HepG2 (cell line): ENCODE measurements around the gene ERCC6L2. TPM values are rescaled to one million over a fixed set of nuclear protein-coding genes. Genes with fewer than 3 reads are reported as not detected.
A peak's percentile ranks its signal among the peaks of the same experiment; 100 is the strongest.

Experiments
- DNMT3B ChIP-seq: conservative IDR thresholded peaks from 2 replicates; pipeline ENCODE4 v1.6.1; 2016; ENCODE audit warnings: missing biosample characterization, control low read depth
- ZNF337 ChIP-seq: sonication (generic); formaldehyde crosslinking; IDR thresholded peaks from 2 replicates; pipeline ENCODE4 v1.5.1; 2020; ENCODE audit warnings: missing genetic modification reagents, low read depth, mild to moderate bottlenecking, borderline replicate concordance
- ZNF629 ChIP-seq: sonication (generic); formaldehyde crosslinking; conservative IDR thresholded peaks from 2 replicates; pipeline ENCODE4 v1.5.0; 2020; ENCODE audit warnings: missing genetic modification reagents
- ZNF841 ChIP-seq: sonication (generic); formaldehyde crosslinking; IDR thresholded peaks from 2 replicates; pipeline ENCODE4 v1.8.1; 2023; ENCODE audit warnings: missing genetic modification reagents, borderline replicate concordance
- polyA plus RNA-seq, 8 experiments: library from polyadenylated mRNA; depleted of rRNA in 3 of 8; stranded (reverse) in 7 of 8; unstranded in 1 of 8; fragments of >200 nt; fragmentation: Illumina TruSeq in 4 of 8; extraction: Trizol in 4 of 8; gene quantifications; 2 replicates each; pipeline versions ENCODE4 v1.2.1 to v1.2.3, GENCODE V29; 2011 to 2016; ENCODE audit warnings: low read depth in 4 of 8, missing spikeins in 1 of 8, mixed read lengths in 1 of 8; ENCODE audit not compliant: insufficient read depth in 1 of 8
- total RNA-seq, 5 experiments: library from RNA; depleted of rRNA; stranded (reverse); fragments of >200 nt; fragmentation: Illumina TruSeq; extraction: Trizol; gene quantifications; 2 replicates each; pipeline ENCODE4 v1.2.3, GENCODE V29; 2016; ENCODE audit warnings: low read depth in 1 of 5
- TF ChIP-seq, protein P1 (sequence below): sonication (generic); formaldehyde crosslinking; IDR thresholded peaks from 2 replicates; pipeline ENCODE4 v1.4.0; 2020; ENCODE audit warnings: mild to moderate bottlenecking, missing genetic modification reagents
- TF ChIP-seq, protein P2 (sequence below), 2 experiments: sonication (generic) in 1 of 2; formaldehyde crosslinking in 1 of 2; IDR thresholded peaks; 2 replicates each; pipeline versions ENCODE4 v1.6.1 to v1.9.0; 2014 to 2022; ENCODE audit warnings: antibody characterized with exemption in 1 of 2, borderline replicate concordance in 1 of 2, inconsistent platforms in 1 of 2, low read depth in 1 of 2, missing genetic modification reagents in 1 of 2
- TF ChIP-seq, protein P3 (sequence below): sonication (generic); formaldehyde crosslinking; IDR thresholded peaks from 2 replicates; pipeline ENCODE4 v1.5.1; 2020; ENCODE audit warnings: mild to moderate bottlenecking, missing genetic modification reagents, borderline replicate concordance
- TF ChIP-seq, protein P4 (sequence below): fragments of 450-650 bp; IDR thresholded peaks from 2 replicates; pipeline ENCODE4 v1.6.1; 2017

Gene ERCC6L2
- total and polyA plus RNA-seq, 2 of the 13 experiments (the other 11 are each of a cell fraction or from before 2014, with no cell fraction given), result 13.4 to 45.9 TPM

DNA sequence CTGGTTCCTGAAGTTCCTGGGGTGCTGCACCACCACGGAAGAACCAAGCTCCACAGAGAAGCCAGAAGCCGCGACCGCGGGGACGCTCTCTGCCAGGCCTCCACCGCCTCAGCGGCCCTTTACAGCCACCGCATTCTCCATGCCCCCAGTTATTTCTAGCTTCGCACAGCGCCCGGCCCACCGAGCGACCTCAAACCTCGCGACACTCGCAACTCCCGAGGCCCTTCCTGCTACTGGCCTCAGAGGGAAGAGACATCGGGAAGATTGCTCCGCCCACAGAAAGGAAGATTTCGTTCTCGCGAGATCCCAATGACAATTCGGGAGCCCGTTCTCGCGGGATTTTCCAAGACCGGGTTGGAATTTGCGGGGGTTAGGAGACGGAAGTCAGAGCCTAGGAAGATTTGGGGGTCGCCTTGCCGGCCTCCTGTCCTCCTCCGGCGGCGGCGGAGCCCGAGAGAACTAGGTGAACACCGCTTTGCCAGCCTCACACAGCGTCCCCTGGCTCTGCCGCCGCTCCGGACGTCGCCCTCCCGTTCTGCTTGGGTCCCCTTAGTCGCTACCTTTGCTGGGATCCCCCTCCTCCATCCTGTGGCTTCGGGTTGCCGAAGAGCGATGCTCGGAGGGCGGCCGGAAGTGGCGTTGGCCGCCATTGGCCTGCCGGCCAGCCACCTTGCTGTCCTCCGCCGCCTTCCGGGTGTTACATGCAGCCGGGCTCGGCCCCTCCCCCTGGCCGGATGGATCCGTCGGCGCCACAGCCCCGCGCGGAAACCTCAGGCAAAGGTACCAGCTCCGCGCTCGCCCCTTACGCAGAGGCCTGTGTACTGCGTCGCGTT, at the start of gene ERCC6L2 (continued):
- TF ChIP-seq, protein P1, sequence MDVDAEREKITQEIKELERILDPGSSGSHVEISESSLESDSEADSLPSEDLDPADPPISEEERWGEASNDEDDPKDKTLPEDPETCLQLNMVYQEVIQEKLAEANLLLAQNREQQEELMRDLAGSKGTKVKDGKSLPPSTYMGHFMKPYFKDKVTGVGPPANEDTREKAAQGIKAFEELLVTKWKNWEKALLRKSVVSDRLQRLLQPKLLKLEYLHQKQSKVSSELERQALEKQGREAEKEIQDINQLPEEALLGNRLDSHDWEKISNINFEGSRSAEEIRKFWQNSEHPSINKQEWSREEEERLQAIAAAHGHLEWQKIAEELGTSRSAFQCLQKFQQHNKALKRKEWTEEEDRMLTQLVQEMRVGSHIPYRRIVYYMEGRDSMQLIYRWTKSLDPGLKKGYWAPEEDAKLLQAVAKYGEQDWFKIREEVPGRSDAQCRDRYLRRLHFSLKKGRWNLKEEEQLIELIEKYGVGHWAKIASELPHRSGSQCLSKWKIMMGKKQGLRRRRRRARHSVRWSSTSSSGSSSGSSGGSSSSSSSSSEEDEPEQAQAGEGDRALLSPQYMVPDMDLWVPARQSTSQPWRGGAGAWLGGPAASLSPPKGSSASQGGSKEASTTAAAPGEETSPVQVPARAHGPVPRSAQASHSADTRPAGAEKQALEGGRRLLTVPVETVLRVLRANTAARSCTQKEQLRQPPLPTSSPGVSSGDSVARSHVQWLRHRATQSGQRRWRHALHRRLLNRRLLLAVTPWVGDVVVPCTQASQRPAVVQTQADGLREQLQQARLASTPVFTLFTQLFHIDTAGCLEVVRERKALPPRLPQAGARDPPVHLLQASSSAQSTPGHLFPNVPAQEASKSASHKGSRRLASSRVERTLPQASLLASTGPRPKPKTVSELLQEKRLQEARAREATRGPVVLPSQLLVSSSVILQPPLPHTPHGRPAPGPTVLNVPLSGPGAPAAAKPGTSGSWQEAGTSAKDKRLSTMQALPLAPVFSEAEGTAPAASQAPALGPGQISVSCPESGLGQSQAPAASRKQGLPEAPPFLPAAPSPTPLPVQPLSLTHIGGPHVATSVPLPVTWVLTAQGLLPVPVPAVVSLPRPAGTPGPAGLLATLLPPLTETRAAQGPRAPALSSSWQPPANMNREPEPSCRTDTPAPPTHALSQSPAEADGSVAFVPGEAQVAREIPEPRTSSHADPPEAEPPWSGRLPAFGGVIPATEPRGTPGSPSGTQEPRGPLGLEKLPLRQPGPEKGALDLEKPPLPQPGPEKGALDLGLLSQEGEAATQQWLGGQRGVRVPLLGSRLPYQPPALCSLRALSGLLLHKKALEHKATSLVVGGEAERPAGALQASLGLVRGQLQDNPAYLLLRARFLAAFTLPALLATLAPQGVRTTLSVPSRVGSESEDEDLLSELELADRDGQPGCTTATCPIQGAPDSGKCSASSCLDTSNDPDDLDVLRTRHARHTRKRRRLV (CRISPR knock-in tag), result peak; percentile 96
- peak; percentile 79; the same call in 1 of the 2 replicates for TF ChIP-seq DNMT3B
- TF ChIP-seq, protein P2, sequence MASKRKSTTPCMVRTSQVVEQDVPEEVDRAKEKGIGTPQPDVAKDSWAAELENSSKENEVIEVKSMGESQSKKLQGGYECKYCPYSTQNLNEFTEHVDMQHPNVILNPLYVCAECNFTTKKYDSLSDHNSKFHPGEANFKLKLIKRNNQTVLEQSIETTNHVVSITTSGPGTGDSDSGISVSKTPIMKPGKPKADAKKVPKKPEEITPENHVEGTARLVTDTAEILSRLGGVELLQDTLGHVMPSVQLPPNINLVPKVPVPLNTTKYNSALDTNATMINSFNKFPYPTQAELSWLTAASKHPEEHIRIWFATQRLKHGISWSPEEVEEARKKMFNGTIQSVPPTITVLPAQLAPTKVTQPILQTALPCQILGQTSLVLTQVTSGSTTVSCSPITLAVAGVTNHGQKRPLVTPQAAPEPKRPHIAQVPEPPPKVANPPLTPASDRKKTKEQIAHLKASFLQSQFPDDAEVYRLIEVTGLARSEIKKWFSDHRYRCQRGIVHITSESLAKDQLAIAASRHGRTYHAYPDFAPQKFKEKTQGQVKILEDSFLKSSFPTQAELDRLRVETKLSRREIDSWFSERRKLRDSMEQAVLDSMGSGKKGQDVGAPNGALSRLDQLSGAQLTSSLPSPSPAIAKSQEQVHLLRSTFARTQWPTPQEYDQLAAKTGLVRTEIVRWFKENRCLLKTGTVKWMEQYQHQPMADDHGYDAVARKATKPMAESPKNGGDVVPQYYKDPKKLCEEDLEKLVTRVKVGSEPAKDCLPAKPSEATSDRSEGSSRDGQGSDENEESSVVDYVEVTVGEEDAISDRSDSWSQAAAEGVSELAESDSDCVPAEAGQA (IDR thresholded peaks at IDR 0.05; ENCODE audit: low read depth), result peak; percentile 87
- TF ChIP-seq, protein P2 (CRISPR knock-in tag; IDR thresholded peaks at IDR 0.05; ENCODE audit: borderline replicate concordance), result peak; percentile 80; the same call in 1 of the 2 replicates
- TF ChIP-seq, protein P3, sequence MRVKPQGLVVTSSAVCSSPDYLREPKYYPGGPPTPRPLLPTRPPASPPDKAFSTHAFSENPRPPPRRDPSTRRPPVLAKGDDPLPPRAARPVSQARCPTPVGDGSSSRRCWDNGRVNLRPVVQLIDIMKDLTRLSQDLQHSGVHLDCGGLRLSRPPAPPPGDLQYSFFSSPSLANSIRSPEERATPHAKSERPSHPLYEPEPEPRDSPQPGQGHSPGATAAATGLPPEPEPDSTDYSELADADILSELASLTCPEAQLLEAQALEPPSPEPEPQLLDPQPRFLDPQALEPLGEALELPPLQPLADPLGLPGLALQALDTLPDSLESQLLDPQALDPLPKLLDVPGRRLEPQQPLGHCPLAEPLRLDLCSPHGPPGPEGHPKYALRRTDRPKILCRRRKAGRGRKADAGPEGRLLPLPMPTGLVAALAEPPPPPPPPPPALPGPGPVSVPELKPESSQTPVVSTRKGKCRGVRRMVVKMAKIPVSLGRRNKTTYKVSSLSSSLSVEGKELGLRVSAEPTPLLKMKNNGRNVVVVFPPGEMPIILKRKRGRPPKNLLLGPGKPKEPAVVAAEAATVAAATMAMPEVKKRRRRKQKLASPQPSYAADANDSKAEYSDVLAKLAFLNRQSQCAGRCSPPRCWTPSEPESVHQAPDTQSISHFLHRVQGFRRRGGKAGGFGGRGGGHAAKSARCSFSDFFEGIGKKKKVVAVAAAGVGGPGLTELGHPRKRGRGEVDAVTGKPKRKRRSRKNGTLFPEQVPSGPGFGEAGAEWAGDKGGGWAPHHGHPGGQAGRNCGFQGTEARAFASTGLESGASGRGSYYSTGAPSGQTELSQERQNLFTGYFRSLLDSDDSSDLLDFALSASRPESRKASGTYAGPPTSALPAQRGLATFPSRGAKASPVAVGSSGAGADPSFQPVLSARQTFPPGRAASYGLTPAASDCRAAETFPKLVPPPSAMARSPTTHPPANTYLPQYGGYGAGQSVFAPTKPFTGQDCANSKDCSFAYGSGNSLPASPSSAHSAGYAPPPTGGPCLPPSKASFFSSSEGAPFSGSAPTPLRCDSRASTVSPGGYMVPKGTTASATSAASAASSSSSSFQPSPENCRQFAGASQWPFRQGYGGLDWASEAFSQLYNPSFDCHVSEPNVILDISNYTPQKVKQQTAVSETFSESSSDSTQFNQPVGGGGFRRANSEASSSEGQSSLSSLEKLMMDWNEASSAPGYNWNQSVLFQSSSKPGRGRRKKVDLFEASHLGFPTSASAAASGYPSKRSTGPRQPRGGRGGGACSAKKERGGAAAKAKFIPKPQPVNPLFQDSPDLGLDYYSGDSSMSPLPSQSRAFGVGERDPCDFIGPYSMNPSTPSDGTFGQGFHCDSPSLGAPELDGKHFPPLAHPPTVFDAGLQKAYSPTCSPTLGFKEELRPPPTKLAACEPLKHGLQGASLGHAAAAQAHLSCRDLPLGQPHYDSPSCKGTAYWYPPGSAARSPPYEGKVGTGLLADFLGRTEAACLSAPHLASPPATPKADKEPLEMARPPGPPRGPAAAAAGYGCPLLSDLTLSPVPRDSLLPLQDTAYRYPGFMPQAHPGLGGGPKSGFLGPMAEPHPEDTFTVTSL (CRISPR knock-in tag), result peak; percentile 17; the same call in 1 of the 2 replicates
- peak; percentile 38; the same call in 1 of the 2 replicates for TF ChIP-seq ZNF337 (CRISPR knock-in tag)
- TF ChIP-seq, protein P4, sequence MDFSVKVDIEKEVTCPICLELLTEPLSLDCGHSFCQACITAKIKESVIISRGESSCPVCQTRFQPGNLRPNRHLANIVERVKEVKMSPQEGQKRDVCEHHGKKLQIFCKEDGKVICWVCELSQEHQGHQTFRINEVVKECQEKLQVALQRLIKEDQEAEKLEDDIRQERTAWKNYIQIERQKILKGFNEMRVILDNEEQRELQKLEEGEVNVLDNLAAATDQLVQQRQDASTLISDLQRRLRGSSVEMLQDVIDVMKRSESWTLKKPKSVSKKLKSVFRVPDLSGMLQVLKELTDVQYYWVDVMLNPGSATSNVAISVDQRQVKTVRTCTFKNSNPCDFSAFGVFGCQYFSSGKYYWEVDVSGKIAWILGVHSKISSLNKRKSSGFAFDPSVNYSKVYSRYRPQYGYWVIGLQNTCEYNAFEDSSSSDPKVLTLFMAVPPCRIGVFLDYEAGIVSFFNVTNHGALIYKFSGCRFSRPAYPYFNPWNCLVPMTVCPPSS, result no peak
- TF ChIP-seq ZNF629 (CRISPR knock-in tag), result no peak; the same call in 1 of the 2 replicates
- TF ChIP-seq ZNF841 (CRISPR knock-in tag), result no peak
